ENCODE results near the gene PCGF3. TPM values are rescaled to one million over a fixed set of nuclear protein-coding genes. Genes with fewer than 3 reads are reported as not detected.
"Not testable (repeated sequence)": the region's sequence is repeated elsewhere in the genome, so short reads cannot be mapped to it uniquely, and the experiment has no call there.

Gene PCGF3
- total RNA-seq, 1 donor from 2014 or later, result 124 TPM

DNA sequence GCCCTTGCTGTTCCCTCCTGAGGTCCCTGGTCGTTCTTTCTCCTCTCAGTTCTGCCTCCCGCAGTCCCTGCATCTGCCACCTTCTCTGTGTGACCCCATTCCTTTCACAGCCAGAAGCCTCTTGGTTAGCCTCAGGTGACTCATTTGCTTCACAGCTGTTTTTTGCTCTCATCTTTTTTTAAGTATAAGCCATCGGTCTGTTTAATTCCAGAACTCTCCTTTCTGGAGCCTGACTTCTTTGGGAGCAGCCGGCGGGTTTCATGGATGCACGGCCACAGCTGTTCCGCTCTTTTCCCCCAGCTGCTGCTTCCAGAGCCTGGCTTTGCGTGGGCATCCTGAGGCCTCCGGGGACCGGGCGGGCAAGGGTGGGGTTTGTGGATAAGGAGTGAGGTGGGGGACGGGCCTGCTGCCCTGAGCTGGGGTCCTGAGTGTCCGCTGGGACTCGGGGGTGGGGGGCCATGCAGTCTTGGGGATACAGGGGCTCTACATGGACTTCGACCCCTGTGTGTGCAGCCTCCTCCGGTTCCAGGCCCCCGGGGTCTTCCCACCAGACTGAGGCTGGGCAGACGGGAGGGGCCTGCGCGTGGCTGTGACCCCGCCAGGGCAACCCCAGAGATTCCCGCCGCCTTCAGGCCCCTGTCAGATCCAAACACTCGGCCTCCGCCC, 46.7 kb downstream of the PCGF3 start:
- DNase-seq (ENCODE audit: low spot score in 2 of 2), result no peak
- TF ChIP-seq, protein P1, sequence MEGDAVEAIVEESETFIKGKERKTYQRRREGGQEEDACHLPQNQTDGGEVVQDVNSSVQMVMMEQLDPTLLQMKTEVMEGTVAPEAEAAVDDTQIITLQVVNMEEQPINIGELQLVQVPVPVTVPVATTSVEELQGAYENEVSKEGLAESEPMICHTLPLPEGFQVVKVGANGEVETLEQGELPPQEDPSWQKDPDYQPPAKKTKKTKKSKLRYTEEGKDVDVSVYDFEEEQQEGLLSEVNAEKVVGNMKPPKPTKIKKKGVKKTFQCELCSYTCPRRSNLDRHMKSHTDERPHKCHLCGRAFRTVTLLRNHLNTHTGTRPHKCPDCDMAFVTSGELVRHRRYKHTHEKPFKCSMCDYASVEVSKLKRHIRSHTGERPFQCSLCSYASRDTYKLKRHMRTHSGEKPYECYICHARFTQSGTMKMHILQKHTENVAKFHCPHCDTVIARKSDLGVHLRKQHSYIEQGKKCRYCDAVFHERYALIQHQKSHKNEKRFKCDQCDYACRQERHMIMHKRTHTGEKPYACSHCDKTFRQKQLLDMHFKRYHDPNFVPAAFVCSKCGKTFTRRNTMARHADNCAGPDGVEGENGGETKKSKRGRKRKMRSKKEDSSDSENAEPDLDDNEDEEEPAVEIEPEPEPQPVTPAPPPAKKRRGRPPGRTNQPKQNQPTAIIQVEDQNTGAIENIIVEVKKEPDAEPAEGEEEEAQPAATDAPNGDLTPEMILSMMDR (IDR thresholded peaks at IDR 0.05), result no peak
- Histone ChIP-seq H3K4me1 (no peaks in the 10 kb centered on the region), H3K36me3 (peaks cover 60 to 94% of the 10 kb centered on the region in 2 donors), H3K9me3 (peaks cover 29 to 94% of the 10 kb centered on the region in 2 donors), H3K4me3 (no peak overlapping the region), H3K27ac (no peak overlapping the region), H3K27me3 (no peaks in the 10 kb centered on the region)
- intact Hi-C loops (cut with DNase I), result no loop called here

DNA sequence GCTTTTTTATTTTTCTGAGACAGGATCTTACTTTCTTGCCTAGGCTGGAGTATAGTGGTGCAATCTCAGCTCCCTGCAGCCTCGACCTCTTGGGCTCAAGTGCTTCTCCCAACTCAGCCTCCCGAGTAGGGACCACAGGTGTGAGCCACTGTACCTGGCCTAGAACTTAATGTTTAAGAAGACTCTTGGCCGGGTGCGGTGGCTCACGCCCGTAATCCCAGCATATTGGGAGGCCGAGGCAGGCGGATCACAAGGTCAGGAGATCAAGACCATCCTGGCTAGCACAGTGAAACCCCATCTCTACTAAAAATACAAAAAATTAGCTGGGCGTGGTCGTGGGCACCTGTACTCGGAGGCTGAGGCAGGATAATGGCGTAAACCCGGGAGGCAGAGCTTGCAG, 47.6 kb downstream of the PCGF3 start:
- H3K36me3 ChIP-seq, result peaks cover 62 to 95% of the 10 kb centered on the region in 2 donors
- H3K27me3 ChIP-seq; H3K4me3 ChIP-seq; intact Hi-C loops (cut with DNase I); DNase-seq (ENCODE audit: low spot score in 2 of 2); H3K4me1 ChIP-seq; H3K27ac ChIP-seq: not testable (repeated sequence)
- H3K9me3 ChIP-seq, result peaks cover 29 to 98% of the 10 kb centered on the region in 2 donors

DNA sequence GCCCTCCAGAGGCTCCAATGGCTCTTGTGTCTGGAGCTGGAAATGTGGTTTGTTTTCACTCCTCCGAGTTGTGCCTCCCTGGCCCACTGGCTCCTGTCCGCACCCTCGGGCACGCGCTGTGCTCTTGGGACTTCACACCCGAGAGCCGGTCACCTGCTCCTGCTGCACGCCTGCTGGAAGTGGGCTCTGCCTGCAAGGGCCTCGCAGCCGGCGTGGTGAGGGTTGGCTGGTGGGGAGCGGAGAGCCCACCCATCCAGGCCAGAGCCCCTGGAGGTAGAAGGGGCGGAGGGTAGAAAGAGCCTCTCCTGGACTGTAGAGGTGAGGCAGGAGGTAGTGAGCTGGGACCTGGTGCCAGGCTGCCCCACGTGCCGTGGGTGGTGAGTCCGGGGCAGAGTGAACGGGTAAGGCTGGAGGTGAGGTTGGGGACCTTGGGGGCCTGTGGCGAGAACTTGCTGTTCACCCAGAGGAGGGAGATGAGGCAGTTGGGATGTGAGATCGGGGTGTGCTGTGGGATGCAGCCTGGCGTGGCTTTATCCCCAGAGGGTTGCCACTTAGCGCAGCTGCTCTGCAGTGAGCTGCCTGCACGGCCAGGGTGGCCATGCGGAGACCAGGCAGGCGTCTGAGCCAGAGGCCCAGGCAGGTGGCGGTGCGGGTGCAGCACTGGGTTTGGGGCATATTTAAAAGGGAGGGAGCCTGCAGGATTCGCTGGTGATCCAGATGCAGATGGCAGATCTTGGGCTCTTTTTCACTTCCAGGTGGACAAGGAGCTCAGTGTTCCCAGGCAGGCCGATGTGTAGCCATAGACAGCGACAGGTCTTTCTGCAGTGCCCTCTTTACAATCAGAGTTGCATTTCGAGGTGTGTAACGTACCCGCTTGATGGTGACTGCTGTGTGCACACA, 48.8 kb downstream of the PCGF3 start:
- no peak for DNase-seq (ENCODE audit: low spot score in 2 of 2)
- H3K27ac ChIP-seq, result no peak overlapping the region
- intact Hi-C loops (cut with DNase I), result no loop called here
- TF ChIP-seq, protein P1 (IDR thresholded peaks at IDR 0.05), result no peak
- H3K4me3 ChIP-seq, result no peak overlapping the region
- no peaks in the 10 kb centered on the region for H3K27me3 ChIP-seq
- no peaks in the 10 kb centered on the region for H3K4me1 ChIP-seq
- peaks cover 64 to 86% of the 10 kb centered on the region in 2 donors for H3K36me3 ChIP-seq
- H3K9me3 ChIP-seq, result peaks cover 29 to 90% of the 10 kb centered on the region in 2 donors

DNA sequence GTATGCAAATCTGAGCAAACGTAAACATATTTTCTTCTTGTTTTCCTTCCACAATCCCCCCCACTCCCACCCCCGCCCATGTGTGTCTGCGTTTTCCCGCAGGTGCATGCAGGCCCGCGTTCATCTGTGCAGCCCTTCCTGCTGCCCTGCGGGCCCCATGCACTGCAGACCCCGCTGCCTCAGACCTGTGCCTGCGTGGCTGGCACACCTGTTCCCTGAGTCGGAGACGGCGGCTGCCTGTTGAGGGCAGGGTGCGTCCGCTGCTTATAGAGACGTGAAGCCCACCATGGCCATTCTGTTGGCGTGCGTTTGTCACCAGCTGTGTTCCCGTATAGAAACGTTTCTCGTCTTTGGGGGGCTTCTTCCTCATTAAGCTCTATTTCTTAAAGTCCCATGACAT, 51.5 kb downstream of the PCGF3 start:
- TF ChIP-seq, protein P1 (IDR thresholded peaks at IDR 0.05), result no peak
- intact Hi-C loops (cut with DNase I), result no loop called here
- Histone ChIP-seq H3K4me1 (no peaks in the 10 kb centered on the region), H3K9me3 (peaks cover 51 to 87% of the 10 kb centered on the region in 2 donors), H3K36me3 (peaks cover 69 to 84% of the 10 kb centered on the region in 2 donors), H3K27ac (no peak overlapping the region), H3K4me3 (no peak overlapping the region), H3K27me3 (no peaks in the 10 kb centered on the region)
- DNase-seq (ENCODE audit: low spot score in 2 of 2), result no peak

GRCh38 chr4:759810-760209, 54.2 kb downstream of the PCGF3 start:
- H3K27ac ChIP-seq; H3K4me1 ChIP-seq; H3K27me3 ChIP-seq; intact Hi-C loops (cut with DNase I); DNase-seq (ENCODE audit: low spot score in 2 of 2); H3K4me3 ChIP-seq: not testable (repeated sequence)
- peaks cover 67 to 87% of the 10 kb centered on the region in 2 donors for H3K9me3 ChIP-seq
- H3K36me3 ChIP-seq, result peaks cover 61 to 84% of the 10 kb centered on the region in 2 donors

GRCh38 chr4:760616-761015, 55.0 kb downstream of the PCGF3 start:
- H3K4me1 ChIP-seq, result no peaks in the 10 kb centered on the region
- TF ChIP-seq, protein P1 (IDR thresholded peaks at IDR 0.05), result no peak
- no peak for DNase-seq (ENCODE audit: low spot score in 2 of 2)
- no peaks in the 10 kb centered on the region for H3K27me3 ChIP-seq
- H3K36me3 ChIP-seq, result peaks cover 61 to 84% of the 10 kb centered on the region in 2 donors
- H3K4me3 ChIP-seq, result no peak overlapping the region
- intact Hi-C loops (cut with DNase I), result no loop called here
- H3K27ac ChIP-seq, result no peak overlapping the region
- H3K9me3 ChIP-seq, result peaks cover 69 to 87% of the 10 kb centered on the region in 2 donors

Data from ascending aorta (tissue), 2 donors.